Measurements from ENCODE around the gene MTA2. TPM values are rescaled to one million over a fixed set of nuclear protein-coding genes. Genes with fewer than 3 reads are reported as not detected.
A peak's percentile ranks its signal among the peaks of the same experiment; 100 is the strongest.
"Not testable (repeated sequence)": the region's sequence is repeated elsewhere in the genome, so short reads cannot be mapped to it uniquely, and the experiment has no call there.

MTA2 gene
- total RNA-seq, 2 experiments from 2014 or later: 167 to 172 TPM

DNA sequence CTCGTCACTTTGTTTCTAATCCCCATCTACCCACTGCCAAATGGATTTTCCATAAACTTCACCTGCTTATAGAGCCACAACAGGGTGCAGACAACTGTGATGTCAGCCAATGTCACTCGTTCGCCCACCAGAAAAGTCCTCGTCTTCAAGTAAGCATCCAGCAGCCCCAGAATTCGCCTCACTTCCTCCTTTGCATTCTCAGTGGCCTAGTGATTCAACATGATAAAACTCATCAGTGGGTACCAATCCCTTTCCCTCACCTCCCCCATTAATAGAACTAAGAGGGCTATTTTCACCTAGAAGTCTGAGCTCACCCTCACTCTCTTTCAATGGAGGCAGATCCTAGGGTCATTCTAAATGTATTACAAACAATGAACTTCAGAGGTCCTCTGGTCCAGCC lies 30.8 kb downstream of the MTA2 start:
- H3K36me3 ChIP-seq (ENCODE audit: insufficient read depth, low read length): peaks cover 63% of the 10 kb centered on the region
- H3K9me3 Mint-ChIP-seq; H3K9me3 ChIP-seq (ENCODE audit: control insufficient read depth in 1 of 2, insufficient read depth in 1 of 2, low read length in 2 of 2); intact Hi-C loops (cut with DNase I, micrococcal nuclease); ATAC-seq (ENCODE audit: poor library complexity); DNase-seq; H3K27me3 ChIP-seq (ENCODE audit: control insufficient read depth in 1 of 2, insufficient read depth in 2 of 2, low read length in 2 of 2); H3K27me3 Mint-ChIP-seq; H3K27ac ChIP-seq (ENCODE audit: low read depth in 1 of 2, low read length in 2 of 2); H3K4me3 ChIP-seq (ENCODE audit: low read length): not testable (repeated sequence)
- peaks cover 85% of the 10 kb centered on the region for H3K36me3 Mint-ChIP-seq (ENCODE audit: low read depth)
- H3K27ac Mint-ChIP-seq: peak overlapping the region; percentile 89
- peaks cover 58% of the 10 kb centered on the region for H3K4me1 ChIP-seq (ENCODE audit: insufficient read depth, low read length)
- CTCF ChIA-PET: interaction anchor here (1.3 kb wide), 1 partner anchor 146 kb away, joined by 3 read pairs; no protein-coding TSS in a partner anchor
- H3K4me3 Mint-ChIP-seq: peak overlapping the region; percentile 55
- H3K4me1 Mint-ChIP-seq (ENCODE audit: low read depth): peaks cover 63% of the 10 kb centered on the region
- POLR2A ChIA-PET: interaction anchor here (0.5 to 1.3 kb wide), 2 partner anchors 8 to 94 kb away, joined by 3 to 7 read pairs; partner anchors contain the start of genes C11orf98 and CSKMT

DNA sequence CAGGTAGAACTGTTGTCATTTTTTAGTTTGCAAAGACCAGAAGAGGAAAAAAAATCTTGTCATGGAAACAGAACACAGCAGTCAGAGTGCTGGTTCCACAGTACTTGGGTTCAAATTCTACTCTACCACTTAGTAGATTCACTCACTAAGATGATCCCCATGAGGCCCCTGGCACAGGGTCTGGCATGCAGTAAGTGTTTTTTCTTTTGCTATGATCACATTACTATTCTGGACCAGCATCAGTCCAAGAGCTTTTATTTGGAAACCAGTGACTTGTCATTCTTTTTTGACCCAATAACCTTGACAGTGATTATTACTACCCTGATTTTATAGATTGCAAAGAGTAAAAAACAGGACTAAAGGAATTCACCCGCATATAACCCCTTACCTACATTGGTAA lies 32.1 kb downstream of the MTA2 start:
- Histone ChIP-seq H3K4me3 (ENCODE audit: low read length) (no peak overlapping the region), H3K27ac (ENCODE audit: low read depth in 1 of 2, low read length in 2 of 2) (no peak overlapping the region), H3K9me3 (ENCODE audit: control insufficient read depth in 1 of 2, insufficient read depth in 1 of 2, low read length in 2 of 2) (no peaks in the 10 kb centered on the region), H3K27me3 (ENCODE audit: control insufficient read depth in 1 of 2, insufficient read depth in 2 of 2, low read length in 2 of 2) (no peaks in the 10 kb centered on the region), H3K4me1 (ENCODE audit: insufficient read depth, low read length) (peaks cover 46% of the 10 kb centered on the region), H3K36me3 (ENCODE audit: insufficient read depth, low read length) (peaks cover 71% of the 10 kb centered on the region)
- Mint-ChIP-seq H3K27ac (peak overlapping the region; percentile 28), H3K36me3 (ENCODE audit: low read depth) (peaks cover 88% of the 10 kb centered on the region), H3K4me3 (peak overlapping the region; percentile 18), H3K9me3 (no peaks in the 10 kb centered on the region), H3K27me3 (no peaks in the 10 kb centered on the region), H3K4me1 (ENCODE audit: low read depth) (peaks cover 60% of the 10 kb centered on the region)
- intact Hi-C loops (cut with DNase I, micrococcal nuclease): no loop called here
- ATAC-seq (ENCODE audit: poor library complexity) (no peak), DNase-seq (no peak)
- TF ChIP-seq CTCF (IDR thresholded peaks at IDR 0.05): no peak
- CTCF ChIA-PET: interaction anchor here (1.0 to 1.3 kb wide), 2 partner anchors 9 to 145 kb away, joined by 3 read pairs; no protein-coding TSS in a partner anchor
- POLR2A ChIA-PET: interaction anchor here (0.6 to 1.3 kb wide), 3 partner anchors 21 to 95 kb away, joined by 3 to 4 read pairs (median 3); partner anchors contain the start of genes C11orf98, CSKMT and TUT1

- no peaks in the 10 kb centered on the region for H3K27me3 Mint-ChIP-seq
- intact Hi-C loops (cut with DNase I, micrococcal nuclease): no loop called here
- Histone ChIP-seq H3K4me3 (ENCODE audit: low read length) (no peak overlapping the region), H3K9me3 (ENCODE audit: control insufficient read depth in 1 of 2, insufficient read depth in 1 of 2, low read length in 2 of 2) (no peaks in the 10 kb centered on the region), H3K36me3 (ENCODE audit: insufficient read depth, low read length) (peaks cover 86% of the 10 kb centered on the region), H3K27ac (ENCODE audit: low read depth in 1 of 2, low read length in 2 of 2) (no peak overlapping the region), H3K4me1 (ENCODE audit: insufficient read depth, low read length) (peaks cover 29% of the 10 kb centered on the region), H3K27me3 (ENCODE audit: control insufficient read depth in 1 of 2, insufficient read depth in 2 of 2, low read length in 2 of 2) (no peaks in the 10 kb centered on the region)
- no peak overlapping the region for H3K27ac Mint-ChIP-seq
- no peak for TF ChIP-seq CTCF (IDR thresholded peaks at IDR 0.05)
- H3K9me3 Mint-ChIP-seq: no peaks in the 10 kb centered on the region
- H3K4me1 Mint-ChIP-seq (ENCODE audit: low read depth): peaks cover 40% of the 10 kb centered on the region
- H3K36me3 Mint-ChIP-seq (ENCODE audit: low read depth): peaks cover 82% of the 10 kb centered on the region
- no peak overlapping the region for H3K4me3 Mint-ChIP-seq
- ChIA-PET CTCF (interaction anchor here (2.4 kb wide), 1 partner anchor 24 kb away, joined by 11 read pairs; no protein-coding TSS in a partner anchor), POLR2A (interaction anchor here (1.2 kb wide), 1 partner anchor 23 kb away, joined by 3 read pairs; no protein-coding TSS in a partner anchor)
- no peak for ATAC-seq (ENCODE audit: poor library complexity)
- no peak for DNase-seq
Observed at GRCh38 chr11:62567018-62567633, 34.5 kb downstream of the MTA2 start.
